K562 (cell line): ENCODE results near the gene IRF8. TPM values are rescaled to one million over a fixed set of nuclear protein-coding genes. Genes with fewer than 3 reads are reported as not detected.

Experiments used
- ATAC-seq: fragments of 200-7000 bp; cut with Tn5 transposase; 3 replicates; pipeline ENCODE4 v1.9.1; 2020; ENCODE audit warnings: moderate library complexity
- BruUV-seq: library from RNA; stranded (reverse); fragments of 400-500 nt; replicated peaks from 2 replicates; lab custom pipeline; 2021; lab: Mats Ljungman, UMichigan
- CTCF ChIA-PET: fragments of 300-600 bp; formaldehyde crosslinking; extraction: SDS; loops from one replicate; lab custom pipeline; 2021; ENCODE audit warnings: low intra/inter-chr PET ratio; lab: Yijun Ruan, JAX
- POLR2A ChIA-PET: fragments of 300-600, 350-650 bp; sonication (Branson Sonifier 250); formaldehyde crosslinking; extraction: SDS; loops from one replicate; lab custom pipeline; 2021; ENCODE audit warnings: antibody characterized with exemption, inconsistent platforms; lab: Yijun Ruan, JAX
- DNase-seq, 4 experiments: peaks; one replicate each; pipeline versions ENCODE4 v3.0.0 to v3.0.0-alpha.2; 2011 to 2018; ENCODE audit warnings: low spot score in 3 of 4, mixed read lengths in 3 of 4; ENCODE audit errors: extremely low read depth in 1 of 4
- FAIRE-seq: peaks from 2 replicates; lab custom pipeline; 2011; peaks lifted over from hg19 to GRCh38; lab: Jason Lieb, UNC
- H2AFZ ChIP-seq: 2 replicates; pipeline ENCODE4 v1.6.0; 2011; ENCODE audit warnings: low read depth, low read length, control low read depth, inconsistent platforms
- H3K27ac ChIP-seq: fragments of 200-600 bp; 3 replicates; pipeline ENCODE4 v1.8.0; 2011; ENCODE audit warnings: low read depth, mild to moderate bottlenecking, control low read depth, inconsistent platforms, low read length, moderate library complexity, mixed read lengths; ENCODE audit errors: extremely low read depth
- H3K27me3 ChIP-seq, 2 experiments: fragments of 300-600 bp in 1 of 2; 2 replicates in 1 of 2; 3 replicates in 1 of 2; pipeline versions ENCODE4 v1.6.0 to v1.8.0; 2011; ENCODE audit warnings: inconsistent platforms in 2 of 2, low read length in 2 of 2, mild to moderate bottlenecking in 1 of 2, mixed read lengths in 1 of 2, moderate library complexity in 1 of 2; ENCODE audit not compliant: control insufficient read depth in 2 of 2, insufficient read depth in 2 of 2
- H3K36me3 ChIP-seq: fragments of 300-600 bp; 3 replicates; pipeline ENCODE4 v1.8.0; 2011; ENCODE audit warnings: mild to moderate bottlenecking, low read length, inconsistent platforms; ENCODE audit not compliant: control insufficient read depth, insufficient read depth
- H3K4me1 ChIP-seq, 2 experiments: fragments of 200-600 bp in 1 of 2; replicated peaks in 1 of 2; 2 replicates in 1 of 2; 3 replicates in 1 of 2; pipeline versions ENCODE4 v1.5.1 to v1.8.0; 2011; ENCODE audit warnings: inconsistent platforms in 2 of 2, low read length in 2 of 2, mild to moderate bottlenecking in 1 of 2, mixed read lengths in 1 of 2, moderate library complexity in 1 of 2; ENCODE audit not compliant: control insufficient read depth in 2 of 2, insufficient read depth in 2 of 2
- H3K4me2 ChIP-seq: 2 replicates; pipeline ENCODE4 v1.6.1; 2011; ENCODE audit warnings: low read length, control low read depth, inconsistent platforms, mixed read lengths; ENCODE audit not compliant: insufficient read depth
- H3K4me3 ChIP-seq: fragments of 200-600 bp; sonication (generic), shearing (Covaris generic); 2 replicates; pipeline ENCODE4 v1.5.1; 2016; ENCODE audit warnings: control low read depth, inconsistent platforms
- H3K79me2 ChIP-seq: fragments of 200-600 bp; 3 replicates; pipeline ENCODE4 v1.8.0; 2011; ENCODE audit warnings: low read length, inconsistent platforms; ENCODE audit not compliant: control insufficient read depth, insufficient read depth
- H3K9ac ChIP-seq, 2 experiments: 2 replicates each; pipeline versions ENCODE4 v1.6.0 to v1.6.1; 2011; ENCODE audit warnings: low read depth in 2 of 2, low read length in 2 of 2, control low read depth in 1 of 2, inconsistent platforms in 1 of 2, mild to moderate bottlenecking in 1 of 2, mixed read lengths in 1 of 2; ENCODE audit not compliant: insufficient read depth in 1 of 2
- H3K9me1 ChIP-seq: one replicate; pipeline ENCODE4 v1.6.0; 2011; ENCODE audit warnings: inconsistent platforms, mild to moderate bottlenecking, low read length, moderate library complexity; ENCODE audit not compliant: control insufficient read depth, insufficient read depth
- H3K9me3 ChIP-seq: replicated peaks from 2 replicates; pipeline ENCODE4 v1.5.1; 2011; ENCODE audit warnings: low read depth, low read length, inconsistent platforms; ENCODE audit not compliant: control insufficient read depth, insufficient read depth
- H4K20me1 ChIP-seq: replicated peaks from 2 replicates; pipeline ENCODE4 v1.6.1; 2011; ENCODE audit warnings: low read length, inconsistent platforms, mixed read lengths; ENCODE audit not compliant: control insufficient read depth, insufficient read depth
- BDP1 ChIP-seq: IDR thresholded peaks from 3 replicates; pipeline ENCODE4 v1.6.1; 2011; ENCODE audit not compliant: insufficient read length, insufficient read depth
- HNRNPLL ChIP-seq: fragments of 200-400 bp; formaldehyde crosslinking; IDR thresholded peaks from 2 replicates; pipeline ENCODE4 v1.6.1; 2017; ENCODE audit warnings: low read length, low read depth, mild to moderate bottlenecking; ENCODE audit not compliant: poor library complexity, severe bottlenecking
- MIER1 ChIP-seq: fragments of 450-650 bp; IDR thresholded peaks from 2 replicates; pipeline ENCODE4 v1.6.1; 2016; ENCODE audit warnings: antibody characterized with exemption, mild to moderate bottlenecking, low read depth
- POLR2AphosphoS2 ChIP-seq: IDR thresholded peaks from 2 replicates; pipeline ENCODE4 v1.6.1; 2012; ENCODE audit warnings: low read length, improper control_type of control experiment
- POLR2B ChIP-seq: fragments of 450-650 bp; IDR thresholded peaks from 2 replicates; pipeline ENCODE4 v1.6.1; 2018; ENCODE audit warnings: low read depth; ENCODE audit not compliant: partially characterized antibody
- RHOXF2B ChIP-seq: fragments of 250-450 bp; sonication (Bioruptor Pico); conservative IDR thresholded peaks from 2 replicates; pipeline ENCODE4 v1.5.1; 2021
- ZNF408 ChIP-seq: fragments of 250-450 bp; sonication (Bioruptor Pico); IDR thresholded peaks from 2 replicates; pipeline ENCODE4 v1.4.0; 2020; ENCODE audit warnings: low read depth, mild to moderate bottlenecking, moderate library complexity
- ZNF41 ChIP-seq: fragments of 250-450 bp; sonication (Bioruptor Pico); conservative IDR thresholded peaks from 2 replicates; pipeline ENCODE4 v1.4.0; 2020; ENCODE audit warnings: mild to moderate bottlenecking
- ZNF589 ChIP-seq: fragments of 200-800 bp; sonication (Bioruptor generic); IDR thresholded peaks from 2 replicates; pipeline ENCODE4 v1.6.1; 2016; ENCODE audit warnings: low read depth, missing genetic modification characterization, missing compliant biosample characterization
- WGBS: fragments of 100-300 bp; shearing (Covaris generic); methylation state at CpG from one replicate; pipeline ENCODE4 v1.1.6; 2016; ENCODE audit warnings: low coverage, mixed read lengths; ENCODE audit not compliant: insufficient coverage; ENCODE audit errors: missing lambda C conversion rate; 5-methylcytosine and 5-hydroxymethylcytosine counted together
- in situ Hi-C: fragments of 300-500 bp; cut with MboI; formaldehyde crosslinking; loops from 4 replicates; pipeline ENCODE4 v1.15.0; 2018; ENCODE audit warnings: inconsistent platforms, mixed read lengths
- intact Hi-C: fragments of 100-400 bp; cut with micrococcal nuclease; formaldehyde crosslinking; loops from 2 replicates; pipeline ENCODE4 v1.14.2; 2022
- polyA plus RNA-seq, 8 experiments: library from polyadenylated mRNA; depleted of rRNA in 4 of 8; stranded (reverse) in 5 of 8; unstranded in 3 of 8; fragments of >200 nt; fragmentation: Nextera tagmentation in 2 of 8; fragmentation: Illumina TruSeq in 1 of 8; extraction: Ambion mirVana in 2 of 8; extraction: Trizol in 1 of 8; gene quantifications; 2 replicates each; pipeline versions ENCODE4 v1.2.1 to v1.2.3, GENCODE V29; 2011 to 2014; ENCODE audit warnings: inconsistent platforms in 1 of 8, missing spikeins in 1 of 8
- total RNA-seq, 7 experiments: library from RNA; depleted of rRNA in 6 of 7; stranded (reverse); fragments of >200 nt in 6 of 7; fragmentation: Illumina TruSeq in 2 of 7; extraction: Trizol in 2 of 7; gene quantifications; 2 replicates each; pipeline versions ENCODE4 v1.2.1 to v1.2.3, GENCODE V29; 2011 to 2021; ENCODE audit warnings: low replicate concordance in 1 of 7

IRF8 gene
- total and polyA plus RNA-seq, 9 of the 15 experiments (the other 6 are each of a cell fraction or from before 2014, with no cell fraction given): 0.01 to 0.98 TPM; not detected in 7

- Histone ChIP-seq H3K4me2 (no peak overlapping the region), H2AFZ (no peak overlapping the region), H3K4me3 (no peak overlapping the region), H3K79me2 (no peaks in the 10 kb centered on the region), H3K4me1 (no peaks in the 10 kb centered on the region), H4K20me1 (no peaks in the 10 kb centered on the region), H3K27me3 (peaks cover 0 to 24% of the 10 kb centered on the region in 2 experiments; a peak in 3 of 5 replicates), H3K27ac (no peak overlapping the region), H3K36me3 (no peaks in the 10 kb centered on the region), H3K9me3 (no peaks in the 10 kb centered on the region; the same call in 1 of the 2 replicates), H3K9ac (no peak overlapping the region), H3K9me1 (no peaks in the 10 kb centered on the region)
- ATAC-seq (no peak), DNase-seq (no peak), FAIRE-seq (no peak)
- in situ Hi-C loops (no loop called here), intact Hi-C loops (no loop called here)
- BruUV-seq: no TSS peak
- WGBS: 5% methylated on average over 14 of the region's 14 CpGs
- CTCF ChIA-PET: no interaction called here
- POLR2A ChIA-PET: no interaction called here
- TF ChIP-seq ZNF41 (CRISPR knock-in tag) (no peak), ZNF408 (CRISPR knock-in tag) (no peak), POLR2AphosphoS2 (no peak), BDP1 (no peak)
Observed at GRCh38 chr16:85970016-85970733, 71.2 kb downstream of the IRF8 start.

- in situ Hi-C loops (no loop called here), intact Hi-C loops (no loop called here)
- Histone ChIP-seq H2AFZ (no peak overlapping the region), H3K4me3 (no peak overlapping the region), H3K27ac (no peak overlapping the region), H3K4me2 (no peak overlapping the region), H3K9me1 (no peaks in the 10 kb centered on the region), H3K27me3 (peaks cover 0 to 24% of the 10 kb centered on the region in 2 experiments; a peak in 3 of 5 replicates), H3K9ac (no peak overlapping the region), H3K9me3 (no peaks in the 10 kb centered on the region; the same call in 1 of the 2 replicates), H3K36me3 (no peaks in the 10 kb centered on the region), H3K4me1 (no peaks in the 10 kb centered on the region), H4K20me1 (no peaks in the 10 kb centered on the region), H3K79me2 (no peaks in the 10 kb centered on the region)
- DNase-seq (no peak), ATAC-seq (no peak), FAIRE-seq (no peak)
- ChIA-PET POLR2A (no interaction called here), CTCF (no interaction called here)
- no TSS peak for BruUV-seq
- TF ChIP-seq POLR2B: no peak
- no peak for TF ChIP-seq HNRNPLL
- TF ChIP-seq RHOXF2B (CRISPR knock-in tag): no peak
- TF ChIP-seq ZNF589 (CRISPR knock-in tag): no peak
- TF ChIP-seq MIER1: no peak
- WGBS: 0% methylated on average over 3 of the region's 3 CpGs
Observed at GRCh38 chr16:85970738-85971137, 71.8 kb downstream of the IRF8 start.
